GM18861 (cell line): ENCODE data around the gene RIN3.

Experiments
- ATAC-seq: cut with Tn5 transposase; IDR thresholded peaks from one replicate; pipeline ENCODE4 v1.9.1; 2021; ENCODE audit not compliant: unreplicated experiment

RIN3 gene

GRCh38 chr14:92590941-92591340 lies 77.4 kb downstream of the RIN3 start:
- no peak for ATAC-seq

GRCh38 chr14:92591346-92591745 lies 77.8 kb downstream of the RIN3 start:
- ATAC-seq: no peak

GRCh38 chr14:92595267-92595666 lies 81.7 kb downstream of the RIN3 start:
- ATAC-seq: no peak

- no peak for ATAC-seq
These were observed 82.8 kb downstream of the RIN3 start for GRCh38 chr14:92596331-92596907.

- ATAC-seq: no peak
These were observed 84.6 kb downstream of the RIN3 start for GRCh38 chr14:92597906-92598905.

- ATAC-seq: no peak
These were observed 86.2 kb downstream of the RIN3 start for GRCh38 chr14:92599811-92600210.

- no peak for ATAC-seq
These were observed 86.9 kb downstream of the RIN3 start for GRCh38 chr14:92600318-92601053.

GRCh38 chr14:92601131-92601710 lies 87.6 kb downstream of the RIN3 start:
- no peak for ATAC-seq

- ATAC-seq: no peak
These were observed 88.3 kb downstream of the RIN3 start for GRCh38 chr14:92601757-92602417.

- ATAC-seq: no peak
These were observed 90.0 kb downstream of the RIN3 start for GRCh38 chr14:92603309-92604242.

GRCh38 chr14:92605274-92605940 lies 91.8 kb downstream of the RIN3 start:
- no peak for ATAC-seq

- no peak for ATAC-seq
These were observed 93.7 kb downstream of the RIN3 start for GRCh38 chr14:92607251-92607650.

- ATAC-seq: no peak
These were observed 94.3 kb downstream of the RIN3 start for GRCh38 chr14:92607702-92608429.

- no peak for ATAC-seq
These were observed 96.4 kb downstream of the RIN3 start for GRCh38 chr14:92609955-92610354.

GRCh38 chr14:92610849-92611271 lies 97.3 kb downstream of the RIN3 start:
- ATAC-seq: no peak

- no peak for ATAC-seq
These were observed 99.6 kb downstream of the RIN3 start for GRCh38 chr14:92613008-92613658.

- ATAC-seq: no peak
These were observed 100.2 kb downstream of the RIN3 start for GRCh38 chr14:92613681-92614260.
